AG09309 (cell line): ENCODE data around the gene SH3GL2.

Experiments
- DNase-seq: peaks from one replicate; pipeline ENCODE4 v3.0.0-alpha.2; 2010; ENCODE audit warnings: low read depth
- H3K4me3 ChIP-seq: 2 replicates; pipeline ENCODE4 v1.5.1; 2011; ENCODE audit warnings: mild to moderate bottlenecking, low read depth, low read length, moderate library complexity; ENCODE audit not compliant: control insufficient read depth
- TF ChIP-seq, protein P1 (sequence below): IDR thresholded peaks from 2 replicates; pipeline ENCODE4 v1.5.1; 2011; ENCODE audit warnings: mild to moderate bottlenecking, low read depth, low read length, inconsistent platforms; ENCODE audit not compliant: insufficient read depth, control insufficient read depth; ENCODE audit errors: missing control alignments

Gene SH3GL2

GRCh38 chr9:17653947-17654465, 75.1 kb downstream of the SH3GL2 start:
- no peak for DNase-seq
- TF ChIP-seq, protein P1, sequence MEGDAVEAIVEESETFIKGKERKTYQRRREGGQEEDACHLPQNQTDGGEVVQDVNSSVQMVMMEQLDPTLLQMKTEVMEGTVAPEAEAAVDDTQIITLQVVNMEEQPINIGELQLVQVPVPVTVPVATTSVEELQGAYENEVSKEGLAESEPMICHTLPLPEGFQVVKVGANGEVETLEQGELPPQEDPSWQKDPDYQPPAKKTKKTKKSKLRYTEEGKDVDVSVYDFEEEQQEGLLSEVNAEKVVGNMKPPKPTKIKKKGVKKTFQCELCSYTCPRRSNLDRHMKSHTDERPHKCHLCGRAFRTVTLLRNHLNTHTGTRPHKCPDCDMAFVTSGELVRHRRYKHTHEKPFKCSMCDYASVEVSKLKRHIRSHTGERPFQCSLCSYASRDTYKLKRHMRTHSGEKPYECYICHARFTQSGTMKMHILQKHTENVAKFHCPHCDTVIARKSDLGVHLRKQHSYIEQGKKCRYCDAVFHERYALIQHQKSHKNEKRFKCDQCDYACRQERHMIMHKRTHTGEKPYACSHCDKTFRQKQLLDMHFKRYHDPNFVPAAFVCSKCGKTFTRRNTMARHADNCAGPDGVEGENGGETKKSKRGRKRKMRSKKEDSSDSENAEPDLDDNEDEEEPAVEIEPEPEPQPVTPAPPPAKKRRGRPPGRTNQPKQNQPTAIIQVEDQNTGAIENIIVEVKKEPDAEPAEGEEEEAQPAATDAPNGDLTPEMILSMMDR, result no peak
- no peak overlapping the region for H3K4me3 ChIP-seq

DNA sequence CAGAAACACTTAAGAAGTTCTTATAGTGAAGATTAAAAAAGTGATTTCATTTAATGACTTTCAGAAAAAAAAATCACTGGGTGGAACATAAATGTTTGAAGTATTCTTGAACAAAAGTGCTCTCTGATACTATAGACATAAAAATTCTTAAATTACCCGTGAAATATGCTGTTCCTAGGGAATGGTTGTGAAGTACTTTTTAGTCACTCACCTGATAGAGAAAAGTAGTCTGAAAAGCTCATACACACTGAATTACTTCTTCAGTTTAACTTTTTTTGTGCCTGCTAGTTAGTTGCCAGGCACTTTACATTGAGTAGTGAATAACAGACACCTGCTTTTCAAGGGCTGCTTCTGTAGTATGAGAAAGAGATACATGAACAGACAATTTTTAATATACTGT, 78.0 kb downstream of the SH3GL2 start:
- DNase-seq, result no peak
- H3K4me3 ChIP-seq, result no peak overlapping the region
- TF ChIP-seq, protein P1, result no peak

- TF ChIP-seq, protein P1, result no peak
- no peak for DNase-seq
- no peak overlapping the region for H3K4me3 ChIP-seq
Observed at GRCh38 chr9:17658237-17658636, 79.4 kb downstream of the SH3GL2 start.

GRCh38 chr9:17660158-17660557, 81.3 kb downstream of the SH3GL2 start:
- DNase-seq, result no peak
- no peak overlapping the region for H3K4me3 ChIP-seq
- TF ChIP-seq, protein P1, result no peak

DNA sequence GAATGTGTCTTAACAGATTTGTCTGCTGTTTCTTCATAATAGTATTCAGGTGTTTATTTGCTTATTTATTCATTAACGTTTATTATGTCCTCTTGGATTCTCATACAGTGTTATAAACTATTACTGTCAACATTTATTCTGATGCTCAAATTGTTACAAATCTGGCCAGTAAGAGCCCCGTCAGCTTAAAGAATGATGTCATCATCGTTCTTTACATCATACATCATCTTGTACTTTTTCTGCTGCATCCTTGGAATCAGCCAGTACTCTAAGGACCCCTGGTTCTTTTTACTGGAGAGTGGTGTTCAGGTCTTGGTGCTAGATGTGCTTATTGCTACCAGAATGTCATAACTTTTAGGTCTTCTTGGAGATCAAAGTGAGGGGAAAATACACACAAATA, 86.6 kb downstream of the SH3GL2 start:
- DNase-seq, result no peak
- TF ChIP-seq, protein P1, result no peak

GRCh38 chr9:17669206-17669605, 90.3 kb downstream of the SH3GL2 start:
- TF ChIP-seq, protein P1, result no peak
- no peak for DNase-seq
- no peak overlapping the region for H3K4me3 ChIP-seq

More for the DNA sequence above, 86.6 kb downstream of the SH3GL2 start:
- H3K4me3 ChIP-seq, result no peak overlapping the region

DNA sequence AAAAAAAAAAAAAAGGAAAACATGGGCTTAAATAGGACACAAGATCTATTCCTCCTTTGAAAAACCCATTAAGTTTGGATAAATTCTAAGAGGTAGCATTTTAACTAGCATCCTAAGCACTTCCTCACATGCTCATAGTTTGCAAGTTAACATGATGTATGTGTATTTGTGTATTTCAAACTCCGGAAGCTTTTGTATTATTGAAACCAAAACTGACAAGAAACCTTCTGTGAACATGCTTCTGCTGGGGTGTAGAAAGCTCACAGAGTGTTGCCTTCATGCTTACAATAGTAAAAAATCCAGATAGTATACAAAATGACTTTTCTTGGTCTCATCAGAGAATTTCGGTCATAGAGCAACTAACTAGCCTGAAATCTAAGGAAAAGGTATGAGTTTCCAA, 103.8 kb downstream of the SH3GL2 start:
- TF ChIP-seq, protein P1, result no peak
- DNase-seq, result no peak
- no peak overlapping the region for H3K4me3 ChIP-seq
